Measurements from ENCODE around the gene HS3ST5. TPM values are rescaled to one million over a fixed set of nuclear protein-coding genes. Genes with fewer than 3 reads are reported as not detected.

Gene HS3ST5
- total and polyA plus RNA-seq, 10 donors = not detected

GRCh38 chr6:114171473-114171872, 171.3 kb downstream of the HS3ST5 start:
- H3K27ac ChIP-seq = no peak overlapping the region
- H3K36me3 ChIP-seq = no peaks in the 10 kb centered on the region
- H3K4me3 ChIP-seq = no peak overlapping the region
- H3K27me3 ChIP-seq (replicated peaks in 1 of 7) = peaks cover 0 to 33% (median 0%) of the 10 kb centered on the region in 7 donors
- no peaks in the 10 kb centered on the region for H3K9me3 ChIP-seq
- no peak for TF ChIP-seq CTCF (IDR thresholded peaks at IDR 0.05 in 8 of 11, conservative IDR thresholded peaks at IDR 0.05 in 3 of 11)
- TF ChIP-seq POLR2A (IDR thresholded peaks at IDR 0.05) = no peak
- no peak for TF ChIP-seq POLR2AphosphoS5 (IDR thresholded peaks at IDR 0.05)
- WGBS, 5 donors = 93 to 97% (median 94%) methylated on average over 4 of the region's 4 CpGs
- intact Hi-C loops (cut with DNase I; ENCODE audit: low total_unique reads) = no loop called here
- DNase-seq = no peak
- H3K4me1 ChIP-seq = no peaks in the 10 kb centered on the region

GRCh38 chr6:114170958-114171387, 171.8 kb downstream of the HS3ST5 start:
- peaks cover 0 to 34% (median 0%) of the 10 kb centered on the region in 7 donors for H3K27me3 ChIP-seq (replicated peaks in 1 of 7)
- WGBS, 5 donors = 74 to 86% (median 76%) methylated on average over 1 of the region's 1 CpG
- intact Hi-C loops (cut with DNase I; ENCODE audit: low total_unique reads) = no loop called here
- TF ChIP-seq POLR2A (IDR thresholded peaks at IDR 0.05) = no peak
- no peak for TF ChIP-seq POLR2AphosphoS5 (IDR thresholded peaks at IDR 0.05)
- H3K9me3 ChIP-seq = no peaks in the 10 kb centered on the region
- H3K4me1 ChIP-seq = no peaks in the 10 kb centered on the region
- H3K36me3 ChIP-seq = no peaks in the 10 kb centered on the region
- no peak overlapping the region for H3K4me3 ChIP-seq
- no peak overlapping the region for H3K27ac ChIP-seq
- no peak for DNase-seq

- intact Hi-C loops (cut with DNase I; ENCODE audit: low total_unique reads) = no loop called here
- no peak for TF ChIP-seq POLR2AphosphoS5 (IDR thresholded peaks at IDR 0.05)
- TF ChIP-seq POLR2A (IDR thresholded peaks at IDR 0.05) = no peak
- no peak for TF ChIP-seq CTCF (IDR thresholded peaks at IDR 0.05 in 8 of 11, conservative IDR thresholded peaks at IDR 0.05 in 3 of 11)
Measured at GRCh38 chr6:114170372-114170771, 172.5 kb downstream of the HS3ST5 start.

GRCh38 chr6:114169763-114170162, 173.1 kb downstream of the HS3ST5 start:
- no peaks in the 10 kb centered on the region for H3K9me3 ChIP-seq
- no peak overlapping the region for H3K4me3 ChIP-seq
- DNase-seq = no peak
- intact Hi-C loops (cut with DNase I; ENCODE audit: low total_unique reads) = no loop called here
- no peaks in the 10 kb centered on the region for H3K36me3 ChIP-seq
- H3K4me1 ChIP-seq = no peaks in the 10 kb centered on the region
- TF ChIP-seq POLR2AphosphoS5 (IDR thresholded peaks at IDR 0.05) = no peak
- TF ChIP-seq POLR2A (IDR thresholded peaks at IDR 0.05) = no peak
- TF ChIP-seq CTCF (IDR thresholded peaks at IDR 0.05 in 8 of 11, conservative IDR thresholded peaks at IDR 0.05 in 3 of 11) = no peak
- H3K27ac ChIP-seq = no peak overlapping the region
- peaks cover 0 to 34% (median 0%) of the 10 kb centered on the region in 7 donors for H3K27me3 ChIP-seq (replicated peaks in 1 of 7)

More at GRCh38 chr6:114170372-114170771, 172.5 kb downstream of the HS3ST5 start:
- Histone ChIP-seq H3K4me3 (no peak overlapping the region), H3K9me3 (no peaks in the 10 kb centered on the region), H3K27ac (no peak overlapping the region), H3K4me1 (no peaks in the 10 kb centered on the region), H3K27me3 (replicated peaks in 1 of 7) (peaks cover 0 to 34% (median 0%) of the 10 kb centered on the region in 7 donors), H3K36me3 (no peaks in the 10 kb centered on the region)
- WGBS, 5 donors = 52 to 62% (median 60%) methylated on average over 3 of the region's 3 CpGs
- no peak for DNase-seq
